GM10266 (cell line): ENCODE data around the gene PDE6D.

Source experiments
- DNase-seq: peaks from one replicate; pipeline ENCODE4 v3.0.0; 2012; ENCODE audit errors: extremely low spot score
- TF ChIP-seq, protein P1 (sequence below): IDR thresholded peaks from 2 replicates; pipeline ENCODE4 v1.5.1; 2012; ENCODE audit warnings: mild to moderate bottlenecking, low read depth; ENCODE audit not compliant: control insufficient read depth, insufficient read depth; ENCODE audit errors: missing control alignments

PDE6D gene

DNA sequence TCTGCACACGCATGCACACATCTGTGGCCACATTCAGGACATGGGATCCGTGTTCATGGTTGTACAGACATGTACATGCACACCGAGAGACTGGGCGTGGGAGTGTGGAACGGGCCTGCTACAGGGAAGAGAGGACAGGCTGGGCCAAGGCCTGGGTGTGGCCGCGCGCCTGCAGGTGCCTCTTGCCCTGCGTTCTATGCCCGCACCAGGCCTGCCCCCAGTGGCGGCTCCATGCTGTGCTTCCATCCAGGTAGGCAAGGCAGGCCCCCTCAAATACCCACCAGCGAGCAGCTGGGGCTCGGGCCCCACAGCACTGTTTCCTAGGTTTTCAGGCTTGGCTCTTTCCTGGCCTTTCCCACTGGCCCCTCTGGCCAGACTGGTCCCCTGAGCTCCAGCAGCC is 88.2 kb downstream of the PDE6D start:
- TF ChIP-seq, protein P1, sequence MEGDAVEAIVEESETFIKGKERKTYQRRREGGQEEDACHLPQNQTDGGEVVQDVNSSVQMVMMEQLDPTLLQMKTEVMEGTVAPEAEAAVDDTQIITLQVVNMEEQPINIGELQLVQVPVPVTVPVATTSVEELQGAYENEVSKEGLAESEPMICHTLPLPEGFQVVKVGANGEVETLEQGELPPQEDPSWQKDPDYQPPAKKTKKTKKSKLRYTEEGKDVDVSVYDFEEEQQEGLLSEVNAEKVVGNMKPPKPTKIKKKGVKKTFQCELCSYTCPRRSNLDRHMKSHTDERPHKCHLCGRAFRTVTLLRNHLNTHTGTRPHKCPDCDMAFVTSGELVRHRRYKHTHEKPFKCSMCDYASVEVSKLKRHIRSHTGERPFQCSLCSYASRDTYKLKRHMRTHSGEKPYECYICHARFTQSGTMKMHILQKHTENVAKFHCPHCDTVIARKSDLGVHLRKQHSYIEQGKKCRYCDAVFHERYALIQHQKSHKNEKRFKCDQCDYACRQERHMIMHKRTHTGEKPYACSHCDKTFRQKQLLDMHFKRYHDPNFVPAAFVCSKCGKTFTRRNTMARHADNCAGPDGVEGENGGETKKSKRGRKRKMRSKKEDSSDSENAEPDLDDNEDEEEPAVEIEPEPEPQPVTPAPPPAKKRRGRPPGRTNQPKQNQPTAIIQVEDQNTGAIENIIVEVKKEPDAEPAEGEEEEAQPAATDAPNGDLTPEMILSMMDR: no peak
- no peak for DNase-seq

DNA sequence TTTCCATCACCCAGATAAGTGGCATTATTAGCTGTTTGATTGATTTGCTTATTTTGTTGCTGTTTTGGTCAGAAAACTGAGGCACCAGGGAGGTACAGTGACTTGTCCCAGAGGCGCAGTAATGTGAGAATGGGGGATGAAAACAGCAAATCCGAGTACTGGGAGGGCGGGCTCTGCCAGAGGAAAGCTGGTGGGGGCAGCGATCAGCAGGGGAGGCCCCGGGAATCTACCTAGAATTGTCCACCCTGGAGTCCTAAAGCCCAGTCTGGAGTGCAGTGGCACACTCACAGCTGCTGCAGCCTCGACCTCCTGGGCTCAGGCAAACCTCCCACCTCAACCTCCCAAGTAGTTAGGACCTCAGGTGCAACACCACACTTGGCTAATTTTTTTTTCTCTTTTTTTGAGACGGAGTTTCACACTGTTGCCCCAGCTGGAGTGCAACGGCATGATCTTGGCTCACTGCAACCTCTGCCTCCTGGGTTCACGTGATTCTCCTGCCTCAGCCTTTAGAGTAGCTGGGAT is 89.8 kb downstream of the PDE6D start:
- no peak for DNase-seq
- TF ChIP-seq, protein P1: no peak

DNA sequence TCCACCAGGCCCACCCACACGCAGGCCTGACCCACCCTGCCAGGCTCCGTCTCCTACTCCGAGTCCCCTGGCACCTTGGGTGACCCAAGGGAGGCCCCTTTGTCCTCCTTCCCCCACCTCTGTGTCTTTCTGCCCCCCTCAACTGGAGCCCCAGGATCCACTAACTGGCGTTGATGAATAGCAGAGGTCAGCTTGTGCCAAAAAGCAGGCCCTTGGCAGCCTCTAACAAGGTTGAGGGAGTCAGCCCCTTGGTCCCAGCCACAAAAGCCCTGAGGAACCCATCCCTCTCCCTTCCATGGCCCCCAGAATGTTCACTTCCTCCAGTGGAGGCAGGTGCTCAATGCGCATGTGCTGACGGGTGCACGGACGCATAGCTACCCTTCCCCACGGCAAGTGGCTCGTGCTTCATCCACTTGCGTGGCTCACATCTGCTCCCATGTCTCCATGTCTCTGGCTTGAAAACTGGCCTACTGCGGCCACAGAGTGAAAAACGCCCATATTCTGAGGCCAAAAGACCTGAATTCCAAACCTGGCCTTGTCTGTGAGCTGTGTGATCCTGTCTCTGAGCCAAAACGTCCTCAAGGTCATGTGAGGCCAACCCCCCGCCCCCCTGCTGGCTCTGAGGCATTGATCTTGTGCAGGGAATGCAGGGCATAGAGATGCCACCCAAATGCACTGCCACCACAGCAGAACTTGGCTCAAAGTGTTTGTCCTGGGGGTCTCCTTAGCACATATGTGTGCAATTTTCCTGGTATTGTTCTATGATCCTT is 91.8 kb downstream of the PDE6D start:
- TF ChIP-seq, protein P1: no peak
- no peak for DNase-seq

DNA sequence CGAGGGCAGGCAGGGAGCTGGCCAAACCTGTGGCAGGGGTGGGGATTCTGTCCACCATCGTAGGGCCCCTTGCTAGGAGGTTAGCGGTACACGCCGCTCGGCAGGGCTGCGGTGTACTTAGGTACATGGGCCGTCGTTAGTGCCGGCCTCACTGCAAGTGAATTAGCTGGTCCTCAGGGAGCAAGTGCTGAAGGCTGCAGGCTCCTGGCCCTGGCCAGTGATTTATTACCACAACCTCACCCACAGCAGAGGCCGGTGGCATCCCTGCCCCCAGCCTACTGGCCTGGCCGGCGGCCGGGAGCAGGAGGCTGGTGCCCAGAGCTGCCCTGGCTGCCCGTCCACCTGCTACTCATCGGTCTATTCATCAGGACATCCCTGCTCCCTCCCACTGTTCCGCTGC is 92.4 kb downstream of the PDE6D start:
- DNase-seq: no peak
- TF ChIP-seq, protein P1: no peak

DNA sequence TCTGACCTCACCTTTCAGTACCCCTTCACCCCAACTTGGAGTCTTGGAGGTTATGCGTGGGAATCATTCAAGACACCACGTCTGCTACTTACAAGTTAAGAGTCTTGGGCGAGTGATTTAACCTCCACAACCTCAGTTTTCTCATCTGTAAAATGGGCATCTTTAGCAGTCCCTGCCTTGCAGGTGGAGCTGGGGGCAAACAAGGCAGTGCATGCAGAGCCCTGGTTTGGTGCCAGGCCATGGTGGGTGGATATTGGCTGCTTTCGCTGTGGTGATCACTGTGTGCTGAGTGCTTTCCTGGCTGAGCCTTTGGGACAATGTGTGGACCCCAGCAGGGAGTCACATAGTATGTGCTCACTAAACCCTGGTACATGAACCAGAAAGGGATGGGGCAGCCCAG is 93.1 kb downstream of the PDE6D start:
- TF ChIP-seq, protein P1: no peak
- no peak for DNase-seq

DNA sequence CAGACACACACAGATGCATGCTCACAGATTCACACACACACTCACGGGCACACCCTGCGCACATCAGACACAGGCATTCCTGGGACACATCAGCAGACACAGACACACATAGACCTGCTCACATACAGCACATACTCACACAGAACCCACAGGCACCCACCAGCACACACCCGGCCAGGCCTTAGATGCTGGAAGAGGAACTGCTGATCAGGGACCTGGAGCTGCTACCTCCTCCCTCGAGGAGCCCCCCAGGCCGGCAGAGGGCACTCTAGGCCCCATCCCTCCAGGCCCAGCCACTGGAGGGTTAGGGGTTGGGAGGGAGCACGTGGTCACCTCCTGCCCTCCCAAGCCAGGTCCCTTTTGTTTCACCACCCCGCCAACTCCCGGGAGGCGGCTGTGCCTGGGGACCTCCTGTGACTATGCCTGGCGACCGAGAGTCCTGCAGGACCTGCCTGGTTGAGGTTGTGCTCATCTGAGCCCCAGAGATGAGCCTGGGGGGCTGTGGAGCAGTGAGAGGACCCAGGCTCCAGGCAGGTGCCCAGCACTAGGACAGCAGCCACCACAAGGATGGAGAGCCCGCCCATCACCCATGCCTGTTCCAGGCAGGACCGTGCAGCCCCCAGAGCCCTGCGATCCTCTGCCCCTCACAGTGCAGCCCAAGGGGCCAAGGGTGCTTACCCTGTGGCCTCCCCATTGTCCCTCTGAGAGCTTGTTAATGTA is 93.8 kb downstream of the PDE6D start:
- TF ChIP-seq, protein P1: peak; percentile 90
- peak; percentile 85 for DNase-seq
